RWPE2 (cell line): ENCODE measurements around the gene DIDO1.

Source experiments
- ATAC-seq: fragments of 200-7000 bp; cut with Tn5 transposase; 3 replicates; pipeline ENCODE4 v1.9.1; 2021; ENCODE audit warnings: low read depth
- DNase-seq: peaks from one replicate; pipeline ENCODE4 v3.0.0-alpha.2; 2020; ENCODE audit warnings: low spot score
- H3K27ac ChIP-seq: fragments of 450-650 bp; 2 replicates; pipeline ENCODE4 v1.5.1; 2017; ENCODE audit warnings: mild to moderate bottlenecking; ENCODE audit not compliant: poor library complexity, severe bottlenecking
- H3K27me3 ChIP-seq: fragments of 250-450 bp; sonication (Bioruptor Pico); 2 replicates; pipeline ENCODE4 v1.5.1; 2021; ENCODE audit warnings: mild to moderate bottlenecking, moderate library complexity; ENCODE audit not compliant: insufficient read depth, poor library complexity, severe bottlenecking
- H3K36me3 ChIP-seq: fragments of 250-450 bp; sonication (Bioruptor Pico); 2 replicates; pipeline ENCODE4 v1.5.1; 2020; ENCODE audit warnings: low read depth, mild to moderate bottlenecking, moderate library complexity
- H3K4me1 ChIP-seq: fragments of 250-450 bp; sonication (Bioruptor Pico); 2 replicates; pipeline ENCODE4 v1.5.1; 2021; ENCODE audit warnings: mild to moderate bottlenecking, moderate library complexity; ENCODE audit not compliant: insufficient read depth, poor library complexity, severe bottlenecking
- H3K4me3 ChIP-seq: fragments of 250-450 bp; sonication (Bioruptor Pico); 2 replicates; pipeline ENCODE4 v1.5.1; 2021; ENCODE audit warnings: mild to moderate bottlenecking, moderate library complexity; ENCODE audit not compliant: severe bottlenecking
- H3K9me3 ChIP-seq: fragments of 250-450 bp; sonication (Bioruptor Pico); 2 replicates; pipeline ENCODE4 v1.5.1; 2021; ENCODE audit warnings: mild to moderate bottlenecking, moderate library complexity; ENCODE audit not compliant: severe bottlenecking
- TF ChIP-seq, protein P1 (sequence below): fragments of 450-650 bp; IDR thresholded peaks from one replicate; pipeline ENCODE4 v1.5.1; 2017; ENCODE audit warnings: mild to moderate bottlenecking, moderate library complexity; ENCODE audit not compliant: poor library complexity, severe bottlenecking

Gene DIDO1

GRCh38 chr20:62901891-62902290 is 24.4 kb downstream of the DIDO1 start:
- no peak overlapping the region for H3K4me3 ChIP-seq
- H3K27me3 ChIP-seq: no peaks in the 10 kb centered on the region
- H3K27ac ChIP-seq: no peak overlapping the region
- no peak for ATAC-seq
- peaks cover 15% of the 10 kb centered on the region for H3K4me1 ChIP-seq
- DNase-seq: peak; percentile 69
- TF ChIP-seq, protein P1, sequence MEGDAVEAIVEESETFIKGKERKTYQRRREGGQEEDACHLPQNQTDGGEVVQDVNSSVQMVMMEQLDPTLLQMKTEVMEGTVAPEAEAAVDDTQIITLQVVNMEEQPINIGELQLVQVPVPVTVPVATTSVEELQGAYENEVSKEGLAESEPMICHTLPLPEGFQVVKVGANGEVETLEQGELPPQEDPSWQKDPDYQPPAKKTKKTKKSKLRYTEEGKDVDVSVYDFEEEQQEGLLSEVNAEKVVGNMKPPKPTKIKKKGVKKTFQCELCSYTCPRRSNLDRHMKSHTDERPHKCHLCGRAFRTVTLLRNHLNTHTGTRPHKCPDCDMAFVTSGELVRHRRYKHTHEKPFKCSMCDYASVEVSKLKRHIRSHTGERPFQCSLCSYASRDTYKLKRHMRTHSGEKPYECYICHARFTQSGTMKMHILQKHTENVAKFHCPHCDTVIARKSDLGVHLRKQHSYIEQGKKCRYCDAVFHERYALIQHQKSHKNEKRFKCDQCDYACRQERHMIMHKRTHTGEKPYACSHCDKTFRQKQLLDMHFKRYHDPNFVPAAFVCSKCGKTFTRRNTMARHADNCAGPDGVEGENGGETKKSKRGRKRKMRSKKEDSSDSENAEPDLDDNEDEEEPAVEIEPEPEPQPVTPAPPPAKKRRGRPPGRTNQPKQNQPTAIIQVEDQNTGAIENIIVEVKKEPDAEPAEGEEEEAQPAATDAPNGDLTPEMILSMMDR: no peak
- H3K36me3 ChIP-seq: peaks cover 61% of the 10 kb centered on the region
- H3K9me3 ChIP-seq: no peaks in the 10 kb centered on the region

DNA sequence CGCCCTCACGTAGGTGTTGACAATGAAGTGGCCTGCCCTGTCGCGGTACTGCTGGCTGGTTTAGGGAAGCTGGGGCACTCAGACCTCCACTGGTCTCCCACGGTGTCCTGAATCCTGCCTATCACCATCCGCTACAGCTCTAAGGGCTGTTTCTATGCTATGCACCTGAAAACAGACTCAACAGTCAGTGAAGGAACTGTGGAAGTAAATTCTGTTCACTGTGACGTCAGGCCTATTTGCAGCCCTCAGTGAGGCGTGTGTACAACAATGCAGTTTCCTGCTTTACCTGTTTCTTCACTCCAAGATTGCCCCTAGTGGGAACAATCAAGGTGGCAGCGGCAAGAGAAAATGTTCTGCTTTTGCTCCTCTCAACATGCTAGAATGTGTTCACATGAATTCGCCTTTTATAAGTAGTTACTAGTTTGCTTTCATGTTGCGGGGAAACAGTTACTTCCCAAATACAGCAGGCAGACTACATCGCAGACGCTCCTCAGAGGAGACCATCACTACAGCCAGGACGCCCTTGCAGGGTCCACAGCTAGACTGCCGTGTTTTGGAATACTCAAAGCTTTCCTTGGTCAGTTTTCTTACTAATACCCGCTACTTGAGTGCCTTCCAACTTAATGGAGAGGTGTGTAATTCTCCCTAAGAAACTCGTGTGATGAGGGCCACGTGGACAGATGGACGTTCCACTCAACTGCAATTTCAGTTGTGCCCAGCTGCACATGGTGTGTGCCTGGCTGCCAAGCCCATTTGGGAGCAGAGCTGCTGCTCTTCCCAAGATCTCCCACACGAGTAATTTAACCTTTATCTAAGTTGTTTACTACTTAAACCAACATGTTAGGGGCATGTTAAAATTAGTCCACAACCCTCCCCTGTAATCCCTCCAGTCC is 25.4 kb downstream of the DIDO1 start:
- Histone ChIP-seq H3K27me3 (no peaks in the 10 kb centered on the region), H3K9me3 (no peaks in the 10 kb centered on the region), H3K4me1 (peaks cover 15% of the 10 kb centered on the region), H3K36me3 (peaks cover 61% of the 10 kb centered on the region), H3K4me3 (no peak overlapping the region), H3K27ac (peak overlapping the region; percentile 40)
- TF ChIP-seq, protein P1: peak; percentile 73
- ATAC-seq (peak; percentile 67), DNase-seq (peak; percentile 72)

- H3K4me1 ChIP-seq: peaks cover 15% of the 10 kb centered on the region
- peak; percentile 91 for DNase-seq
- H3K9me3 ChIP-seq: no peaks in the 10 kb centered on the region
- H3K4me3 ChIP-seq: no peak overlapping the region
- TF ChIP-seq, protein P1: peak; percentile 100
- H3K27me3 ChIP-seq: no peaks in the 10 kb centered on the region
- peak overlapping the region; percentile 40 for H3K27ac ChIP-seq
- H3K36me3 ChIP-seq: peaks cover 60% of the 10 kb centered on the region
- ATAC-seq: peak; percentile 81
Observed at GRCh38 chr20:62900052-62900691, 26.1 kb downstream of the DIDO1 start.

DNA sequence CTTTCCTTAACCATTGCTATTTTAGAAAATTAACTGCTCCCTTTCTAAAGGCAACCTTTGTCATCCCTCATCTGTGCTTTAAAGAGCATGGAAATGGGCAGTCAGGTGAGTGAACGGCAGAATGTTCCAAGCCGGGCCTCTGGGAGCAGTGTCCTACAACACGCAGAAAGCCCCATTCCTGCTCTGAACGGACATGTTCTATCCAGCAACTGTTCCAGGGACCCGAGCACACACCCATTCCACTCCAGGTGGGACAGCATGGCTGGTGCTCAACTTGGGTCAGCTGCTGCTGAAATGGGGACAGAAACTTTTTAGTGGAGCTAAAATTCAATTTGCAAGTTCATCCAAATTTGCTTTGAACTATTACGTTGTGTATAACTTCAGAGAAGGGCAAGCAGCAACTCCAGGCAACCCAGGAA is 26.7 kb downstream of the DIDO1 start:
- Histone ChIP-seq H3K27me3 (no peaks in the 10 kb centered on the region), H3K4me1 (peaks cover 15% of the 10 kb centered on the region), H3K27ac (no peak overlapping the region), H3K9me3 (no peaks in the 10 kb centered on the region), H3K4me3 (no peak overlapping the region), H3K36me3 (peaks cover 60% of the 10 kb centered on the region)
- DNase-seq (peak; percentile 85), ATAC-seq (peak; percentile 46)
- TF ChIP-seq, protein P1: no peak
